Liver (tissue), 3 donors: ENCODE results near the gene INPP4B.

Experiments
- ATF3 ChIP-seq: IDR thresholded peaks from 2 replicates; pipeline ENCODE4 v1.6.1; 2016; ENCODE audit warnings: antibody characterized with exemption
- CTCF ChIP-seq: fragments of 150-350 bp; IDR thresholded peaks from 2 replicates; pipeline ENCODE4 v1.5.1; 2017; ENCODE audit warnings: improper control_type of control experiment, low read depth, low read length; ENCODE audit not compliant: missing input control
- EGR1 ChIP-seq, 2 donors: IDR thresholded peaks; 2 replicates each; pipeline ENCODE4 v1.6.1; 2016 to 2018; ENCODE audit warnings: antibody characterized with exemption in 2 of 2, low read depth in 2 of 2
- FOXA2 ChIP-seq: IDR thresholded peaks from 2 replicates; pipeline ENCODE4 v1.6.1; 2016; ENCODE audit warnings: antibody characterized with exemption
- GABPA ChIP-seq, 2 donors: IDR thresholded peaks in 1 of 2; conservative IDR thresholded peaks in 1 of 2; 2 replicates each; pipeline ENCODE4 v1.6.1; 2016; ENCODE audit warnings: antibody characterized with exemption in 2 of 2, mild to moderate bottlenecking in 1 of 2, moderate library complexity in 1 of 2
- HNF4A ChIP-seq, 2 donors: conservative IDR thresholded peaks; 2 replicates each; pipeline ENCODE4 v1.6.1; 2016; ENCODE audit warnings: antibody characterized with exemption in 2 of 2, mild to moderate bottlenecking in 2 of 2
- HNF4G ChIP-seq: IDR thresholded peaks from 2 replicates; pipeline ENCODE4 v1.6.1; 2016; ENCODE audit warnings: antibody characterized with exemption
- MAX ChIP-seq: IDR thresholded peaks from 2 replicates; pipeline ENCODE4 v1.6.1; 2016; ENCODE audit warnings: antibody characterized with exemption
- REST ChIP-seq: IDR thresholded peaks from 2 replicates; pipeline ENCODE4 v1.6.1; 2016; ENCODE audit warnings: antibody characterized with exemption, mild to moderate bottlenecking
- RXRA ChIP-seq, 2 donors: IDR thresholded peaks; 2 replicates each; pipeline ENCODE4 v1.6.1; 2017 to 2018; ENCODE audit warnings: antibody characterized with exemption in 2 of 2, mild to moderate bottlenecking in 1 of 2
- SP1 ChIP-seq: IDR thresholded peaks from 2 replicates; pipeline ENCODE4 v1.6.1; 2018; ENCODE audit warnings: antibody characterized with exemption, mild to moderate bottlenecking
- TAF1 ChIP-seq: conservative IDR thresholded peaks from 2 replicates; pipeline ENCODE4 v1.6.1; 2016; ENCODE audit warnings: antibody characterized with exemption, mild to moderate bottlenecking
- YY1 ChIP-seq: IDR thresholded peaks from 2 replicates; pipeline ENCODE4 v1.6.1; 2016; ENCODE audit warnings: antibody characterized with exemption, mild to moderate bottlenecking
- ZBTB33 ChIP-seq: IDR thresholded peaks from 2 replicates; pipeline ENCODE4 v1.6.1; 2016; ENCODE audit warnings: antibody characterized with exemption
- donor health status: healthy.
- donor health status: healthy.

GRCh38 chr4:142316025-142316424 lies 530.1 kb downstream of the INPP4B start:
- no peak for TF ChIP-seq EGR1 (IDR thresholded peaks at IDR 0.05; ENCODE audit: low read depth in 2 of 2)
- TF ChIP-seq CTCF = no peak
- TF ChIP-seq REST = no peak
- TF ChIP-seq YY1 = no peak
- TF ChIP-seq ZBTB33 = no peak
- TF ChIP-seq MAX = no peak
- no peak for TF ChIP-seq TAF1
- TF ChIP-seq RXRA (IDR thresholded peaks at IDR 0.05) = no peak
- TF ChIP-seq GABPA (IDR thresholded peaks at IDR 0.05 in 1 of 2, conservative IDR thresholded peaks at IDR 0.05 in 1 of 2) = no peak
- no peak for TF ChIP-seq ATF3
- TF ChIP-seq HNF4G = no peak
- no peak for TF ChIP-seq FOXA2
- no peak for TF ChIP-seq SP1
- no peak for TF ChIP-seq HNF4A (conservative IDR thresholded peaks at IDR 0.05)
